NCI-H2171 treated with DMSO at 0.1 percent for 48 hours (cell line): ENCODE results near the gene PIPOX.

Experiments used
- DNase-seq: peaks from one replicate; lab custom pipeline; 2025; lab: John Stamatoyannopoulos, UW

PIPOX gene

DNA sequence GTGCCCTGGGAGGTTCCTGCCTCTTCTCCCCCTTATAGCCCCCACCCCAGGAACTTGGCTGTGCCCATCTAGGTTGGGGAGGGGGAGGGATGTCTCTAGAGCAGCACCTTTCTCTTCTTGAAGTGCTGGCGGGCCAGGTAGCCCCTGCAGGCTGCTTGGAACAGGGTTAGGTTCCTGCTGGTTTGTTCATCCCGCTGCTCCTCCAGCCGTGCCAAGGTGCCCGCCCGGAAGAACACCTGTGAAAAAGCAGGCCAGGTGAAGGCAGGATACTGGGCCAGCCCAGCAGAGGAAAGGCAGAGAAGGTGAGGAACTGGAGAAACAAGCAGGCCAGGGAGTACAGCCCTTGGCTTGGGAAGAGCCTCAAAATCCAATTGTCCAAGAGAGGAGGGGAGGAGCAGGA is 56.6 kb downstream of the PIPOX start:
- DNase-seq: no peak

DNA sequence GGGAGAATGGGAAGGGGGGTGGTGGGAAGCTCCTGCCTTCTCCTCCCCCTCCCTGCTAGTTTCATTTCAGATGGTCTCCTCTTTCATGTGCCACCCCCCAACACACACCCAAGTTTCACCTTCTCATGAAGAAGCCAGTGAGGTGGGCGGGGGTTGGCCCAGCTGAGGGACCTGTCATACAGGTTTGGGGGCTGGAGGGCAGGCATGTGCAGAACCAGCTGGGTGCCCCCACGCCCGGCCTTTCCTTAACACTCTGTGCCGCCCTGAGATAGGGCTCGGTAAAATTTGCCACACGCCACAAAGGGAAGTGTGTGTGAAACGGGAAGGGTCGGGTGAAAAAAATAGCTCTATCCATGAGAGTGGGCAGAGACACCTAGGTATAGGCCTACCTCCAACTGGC is 57.4 kb downstream of the PIPOX start:
- no peak for DNase-seq

DNA sequence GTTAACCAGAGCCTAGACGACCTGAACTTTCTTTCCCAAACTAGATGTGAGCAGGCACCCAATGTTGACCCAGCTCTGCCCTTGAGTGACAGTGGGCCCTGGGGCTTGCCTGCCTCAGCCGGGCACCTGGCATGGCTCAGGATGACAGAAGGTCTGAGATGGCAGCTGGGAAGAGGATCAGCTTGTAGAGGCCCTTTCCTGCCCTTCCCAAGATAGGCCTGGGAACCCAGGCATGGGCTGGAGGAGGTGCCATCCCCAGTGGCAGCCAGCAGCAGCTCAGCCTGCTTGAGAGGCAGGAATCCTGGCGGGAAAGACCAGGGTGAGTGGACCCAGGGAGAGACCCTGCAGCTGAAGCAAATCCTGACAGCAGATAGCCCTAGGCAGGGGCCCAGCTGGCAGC is 59.1 kb downstream of the PIPOX start:
- DNase-seq: no peak

DNA sequence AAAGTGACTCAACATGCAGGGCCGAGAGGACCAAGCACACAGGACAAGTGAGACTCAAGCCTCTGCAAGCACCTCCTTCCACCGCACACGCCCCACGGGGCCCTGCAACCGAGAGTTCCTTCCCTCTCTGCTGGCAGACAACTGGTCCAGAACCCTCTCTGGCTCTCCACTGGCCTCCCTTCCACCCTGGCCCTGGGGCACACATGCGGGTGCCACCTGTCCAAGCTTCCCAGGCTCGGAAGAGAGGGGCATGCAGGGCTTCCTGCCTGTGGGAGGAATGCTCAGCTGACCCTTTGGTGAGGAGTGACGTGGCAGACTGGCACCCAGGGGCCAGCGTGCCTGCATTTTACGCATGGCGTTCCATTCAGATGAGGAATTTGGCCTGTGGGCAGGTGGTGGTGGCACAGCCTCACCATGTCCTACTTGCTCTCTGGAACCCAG is 59.8 kb downstream of the PIPOX start:
- no peak for DNase-seq

DNA sequence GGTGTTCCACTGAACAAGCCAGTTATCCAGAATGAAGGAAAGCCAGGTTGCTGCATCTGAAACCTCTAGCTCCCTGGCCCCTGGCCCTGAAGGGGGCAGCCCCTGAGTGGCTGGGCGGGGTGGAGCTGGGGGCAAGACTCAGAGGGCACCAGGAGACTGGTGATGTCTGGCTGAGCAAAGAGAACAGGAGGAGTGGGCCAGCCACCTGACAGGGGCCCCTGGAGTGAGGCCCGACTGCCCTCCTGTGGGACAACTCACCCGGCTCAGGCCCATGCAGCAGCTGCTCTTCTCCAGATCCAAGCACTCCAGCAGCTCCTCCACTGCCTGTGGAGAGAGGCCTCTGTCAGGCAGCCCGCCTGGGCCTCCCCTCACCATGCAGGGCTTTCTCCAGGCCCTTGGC is 60.4 kb downstream of the PIPOX start:
- no peak for DNase-seq
